Germinal center (tissue), 1 donor: ENCODE results near the gene KRT3.
A peak's percentile ranks its signal among the peaks of the same experiment; 100 is the strongest.
"Not testable (repeated sequence)": the region's sequence is repeated elsewhere in the genome, so short reads cannot be mapped to it uniquely, and the experiment has no call there.

Experiments
- DNase-seq: peaks from one replicate; pipeline ENCODE4 v3.0.0; 2012; ENCODE audit warnings: mixed read lengths, low spot score

Gene KRT3

GRCh38 chr12:52760623-52761022 is 35.3 kb downstream of the KRT3 start:
- DNase-seq = no peak

- no peak for DNase-seq
Observed at GRCh38 chr12:52759695-52760094, 36.2 kb downstream of the KRT3 start.

- DNase-seq = no peak
Observed at GRCh38 chr12:52759218-52759617, 36.7 kb downstream of the KRT3 start.

- DNase-seq = no peak
Observed at GRCh38 chr12:52757449-52758176, 38.3 kb downstream of the KRT3 start.

GRCh38 chr12:52756281-52756960 is 39.5 kb downstream of the KRT3 start:
- no peak for DNase-seq

- no peak for DNase-seq
Observed at GRCh38 chr12:52755533-52755932, 40.4 kb downstream of the KRT3 start.

DNA sequence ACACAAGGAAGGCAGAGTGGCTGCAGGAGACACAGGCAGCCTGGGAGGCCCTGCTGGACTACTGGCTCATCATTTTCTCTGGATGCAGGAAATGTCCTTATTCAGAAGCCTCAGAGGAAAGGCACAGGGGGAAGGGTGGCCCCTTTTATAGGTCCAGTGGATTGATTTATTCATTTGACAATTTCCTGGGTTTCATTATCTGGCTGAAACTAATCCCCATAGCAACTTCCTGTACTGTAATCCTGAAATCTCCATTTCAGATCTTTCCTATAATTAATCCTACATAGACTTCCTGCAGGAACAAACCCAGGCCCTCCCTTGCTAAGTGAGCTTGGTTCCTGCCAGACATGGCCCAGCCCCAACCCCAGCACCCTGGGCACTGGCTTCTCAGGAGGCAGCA is 41.8 kb downstream of the KRT3 start:
- DNase-seq = no peak

- no peak for DNase-seq
Observed at GRCh38 chr12:52753283-52753682, 42.6 kb downstream of the KRT3 start.

- no peak for DNase-seq
Observed at GRCh38 chr12:52752516-52752915, 43.4 kb downstream of the KRT3 start.

DNA sequence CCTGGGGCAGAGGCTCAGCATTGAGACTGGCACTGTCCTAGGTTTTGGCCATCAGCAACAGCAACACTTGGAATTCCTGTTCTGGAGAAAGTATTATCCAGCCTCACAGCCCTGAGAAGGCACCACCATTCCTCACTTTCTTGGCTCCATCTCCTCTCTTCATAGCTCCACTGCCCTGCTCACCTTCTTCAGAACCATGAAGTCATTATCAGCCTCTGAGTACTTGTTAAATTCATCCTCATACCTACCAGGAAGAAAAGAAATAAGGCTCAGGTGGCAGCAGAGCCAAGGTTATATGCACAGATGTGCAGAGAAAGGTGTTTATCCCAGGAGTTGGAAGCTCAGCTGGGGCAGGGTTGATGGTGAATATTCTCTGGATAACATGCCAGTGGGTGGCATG is 44.1 kb downstream of the KRT3 start:
- DNase-seq = no peak

DNA sequence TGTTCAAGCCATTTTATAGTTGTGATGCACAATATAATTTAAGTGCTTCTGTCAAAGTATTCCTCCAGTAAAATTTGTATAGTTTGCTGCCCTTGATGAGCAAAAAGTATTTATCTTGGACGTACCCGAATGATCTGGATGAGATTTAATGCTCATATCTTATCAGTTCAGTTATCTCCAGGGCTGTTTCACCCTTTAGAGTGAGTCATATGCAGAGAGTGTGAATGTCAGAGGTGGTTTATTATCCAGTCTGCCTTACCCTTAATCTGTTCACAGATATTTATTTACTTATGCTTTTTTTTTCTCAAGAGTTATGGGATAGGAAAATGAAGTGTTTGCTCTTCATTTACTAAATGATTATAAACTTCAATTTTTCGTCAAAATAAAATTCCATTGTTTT is 45.4 kb downstream of the KRT3 start:
- DNase-seq = not testable (repeated sequence)

DNA sequence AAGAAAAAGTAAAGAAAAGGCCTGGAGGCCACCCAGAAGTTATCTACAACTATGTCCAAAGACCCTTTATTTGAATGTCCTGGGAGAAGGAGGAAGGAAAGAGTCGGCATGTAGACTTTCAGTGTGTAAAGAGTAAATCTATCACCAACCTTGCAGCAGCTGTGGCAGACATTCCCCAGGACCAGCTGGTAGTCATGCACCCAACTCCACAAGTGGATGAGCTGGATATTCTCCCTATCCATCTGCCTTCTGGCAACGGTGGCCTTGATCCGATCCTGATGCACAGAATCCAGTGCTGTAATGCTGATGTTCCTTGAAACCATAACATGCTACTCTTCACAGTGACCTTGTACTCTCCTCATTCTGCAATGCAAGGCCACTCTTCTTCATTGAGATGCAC is 46.1 kb downstream of the KRT3 start:
- no peak for DNase-seq

DNA sequence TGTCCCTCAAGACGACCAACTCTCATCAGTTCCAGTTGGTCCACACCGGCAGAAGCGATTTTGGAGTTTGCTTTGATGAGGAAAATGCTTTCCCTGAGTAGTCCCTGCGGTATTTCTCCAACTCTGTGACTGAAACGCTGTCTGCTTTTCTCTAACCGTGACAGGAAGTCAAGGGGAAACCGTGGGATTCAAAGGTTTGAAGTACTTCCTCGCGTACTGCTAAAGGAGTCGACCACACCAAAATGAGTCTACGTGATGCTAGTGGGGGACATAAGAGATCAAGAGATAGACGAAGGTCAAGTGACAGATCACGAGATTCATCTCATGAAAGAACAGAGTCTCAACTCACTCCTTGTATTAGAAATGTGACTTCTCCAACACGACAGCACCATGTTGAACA is 47.3 kb downstream of the KRT3 start:
- DNase-seq = no peak

DNA sequence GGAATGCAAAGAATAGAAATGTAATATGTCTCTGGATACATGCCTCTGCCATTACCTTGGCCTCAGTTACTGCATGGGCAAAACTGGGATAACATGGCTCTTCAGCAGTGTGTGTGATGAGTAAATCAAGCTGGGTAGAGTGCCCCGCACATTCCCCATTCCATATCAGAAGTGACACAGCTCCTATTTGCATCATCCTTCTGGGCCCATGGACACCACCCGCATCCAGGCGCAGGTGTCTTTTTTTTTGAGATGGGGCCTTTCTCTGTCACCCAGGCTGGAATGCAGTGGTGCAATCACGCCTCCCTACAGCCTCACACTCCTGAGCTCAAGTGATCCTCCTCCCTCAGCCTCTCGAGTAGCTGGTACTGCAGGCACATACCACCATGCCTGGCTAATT is 50.4 kb downstream of the KRT3 start:
- no peak for DNase-seq

- DNase-seq = no peak
Observed at GRCh38 chr12:52744493-52745156, 51.3 kb downstream of the KRT3 start.

- no peak for DNase-seq
Observed at GRCh38 chr12:52742822-52743457, 53.0 kb downstream of the KRT3 start.

DNA sequence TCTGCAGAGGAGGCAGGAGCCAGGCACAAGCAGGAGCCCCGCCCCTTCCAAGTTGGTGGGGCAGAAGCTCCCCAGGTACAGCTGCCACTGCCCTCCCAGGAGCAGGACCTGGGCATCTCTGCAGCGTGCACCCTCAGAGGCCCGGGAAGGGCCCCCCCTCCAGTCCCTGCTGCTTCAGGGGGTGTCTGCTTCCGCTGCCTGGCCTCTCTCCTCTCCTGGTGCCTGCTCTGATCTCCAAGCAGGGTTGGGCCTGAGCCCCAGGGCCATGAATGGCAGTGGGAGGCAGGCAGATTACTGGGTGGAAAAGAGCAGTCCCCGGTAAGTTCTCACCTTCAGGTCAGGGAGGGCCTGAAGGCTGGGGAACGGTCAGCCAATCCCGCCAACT is 53.7 kb downstream of the KRT3 start:
- no peak for DNase-seq

GRCh38 chr12:52741375-52742195 is 54.3 kb downstream of the KRT3 start:
- DNase-seq = peak; percentile 33

DNA sequence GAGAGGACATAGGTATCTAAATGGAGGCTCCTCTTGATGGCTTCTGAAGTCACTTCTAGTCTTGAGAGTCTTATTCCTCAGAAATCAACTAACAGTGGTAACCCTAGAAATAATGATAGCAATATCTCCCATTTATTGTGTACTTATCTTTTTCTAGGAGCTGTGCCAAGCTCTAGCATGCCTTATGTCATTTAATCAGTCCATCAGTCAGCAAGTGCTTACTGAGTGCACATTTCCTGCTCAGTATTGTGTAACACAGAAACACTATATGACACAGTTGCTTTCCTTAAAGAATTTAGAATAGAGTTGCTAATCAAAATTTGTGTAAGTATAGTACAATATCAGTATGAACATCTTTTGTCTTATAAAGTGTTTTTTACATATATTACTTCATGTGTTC is 55.3 kb downstream of the KRT3 start:
- DNase-seq = no peak

DNA sequence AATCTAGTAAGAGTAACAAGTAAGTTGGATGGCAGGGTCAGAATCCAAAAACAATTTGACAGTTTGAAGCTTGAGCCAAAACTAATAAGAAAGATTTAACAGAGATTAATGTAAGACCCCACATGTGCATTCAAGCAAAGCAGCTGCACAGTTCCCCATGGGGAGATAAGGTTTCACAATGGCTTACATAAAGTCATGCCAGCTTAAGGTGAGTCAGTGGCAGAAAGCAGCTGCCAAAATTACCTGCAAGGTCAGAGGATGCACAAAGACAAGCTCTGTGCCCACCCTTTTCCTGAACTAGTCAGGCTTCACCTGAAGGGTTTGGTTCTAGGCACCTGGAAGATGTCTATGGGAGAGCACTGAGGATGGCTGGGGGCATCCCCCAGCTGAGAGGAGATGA is 56.0 kb downstream of the KRT3 start:
- DNase-seq = no peak
